ENCODE results near the gene COL8A2. TPM values are rescaled to one million over a fixed set of nuclear protein-coding genes. Genes with fewer than 3 reads are reported as not detected.

The COL8A2 gene
- polyA plus RNA-seq, 3 donors, result 0.90 to 3.0 (median 1.6) TPM

- H2AFZ ChIP-seq (ENCODE audit: insufficient read depth, low read depth, low read length, poor library complexity, severe bottlenecking), result peak overlapping the region; percentile 17
- no peak for DNase-seq
- H3K27me3 Mint-ChIP-seq (ENCODE audit: low read depth in 3 of 3), result peaks cover 19 to 27% (median 25%) of the 10 kb centered on the region in 3 donors
- peaks cover 6 to 9% of the 10 kb centered on the region in 2 donors for H3K36me3 Mint-ChIP-seq
- H3K4me1 Mint-ChIP-seq, result peaks cover 22% of the 10 kb centered on the region
- intact Hi-C loops (cut with micrococcal nuclease), result no loop called here
- no peak overlapping the region for H3K4me2 ChIP-seq (replicated peaks; ENCODE audit: extremely low read depth, low read length, poor library complexity, severe bottlenecking)
- peaks cover 14% of the 10 kb centered on the region for H4K20me1 ChIP-seq (ENCODE audit: insufficient read depth, low read length)
- no peak overlapping the region for H3K27ac ChIP-seq (ENCODE audit: low read depth in 1 of 2, low read length in 2 of 2)
- WGBS (ENCODE audit: insufficient coverage), result 94% methylated on average over 4 of the region's 12 CpGs
- no peak overlapping the region for H3K27ac Mint-ChIP-seq
- H3K4me1 ChIP-seq (ENCODE audit: control insufficient read depth in 1 of 2, insufficient read depth in 2 of 2, low read length in 2 of 2), result peaks cover 33 to 34% of the 10 kb centered on the region in 2 donors
- H3K27me3 ChIP-seq (ENCODE audit: control insufficient read depth in 2 of 2, insufficient read depth in 2 of 2, low read length in 2 of 2), result peaks cover 0 to 21% of the 10 kb centered on the region in 2 donors
- H3K9me3 ChIP-seq (replicated peaks in 1 of 2; ENCODE audit: control insufficient read depth in 1 of 2, insufficient read depth in 1 of 2, low read length in 2 of 2), result no peaks in the 10 kb centered on the region
- peaks cover 30% of the 10 kb centered on the region for H3K79me2 ChIP-seq (ENCODE audit: insufficient read depth, low read length)
- peaks cover 8 to 9% of the 10 kb centered on the region in 2 donors for H3K36me3 ChIP-seq (replicated peaks in 1 of 2; ENCODE audit: control insufficient read depth in 1 of 2, insufficient read depth in 2 of 2, low read length in 2 of 2)
- TF ChIP-seq CTCF (IDR thresholded peaks at IDR 0.05), result no peak
- H3K4me3 ChIP-seq (replicated peaks in 1 of 3; ENCODE audit: low read depth in 2 of 3, low read length in 3 of 3), result no peak overlapping the region
- H3K4me3 Mint-ChIP-seq, result no peak overlapping the region
- H3K9ac ChIP-seq (ENCODE audit: insufficient read depth, low read length, poor library complexity, severe bottlenecking), result no peak overlapping the region
- peaks cover 0 to 3% (median 0%) of the 10 kb centered on the region in 7 donors for H3K9me3 Mint-ChIP-seq
Measured at GRCh38 chr1:36086529-36087232, 38.3 kb downstream of the COL8A2 start.

GRCh38 chr1:36085686-36086526, 39.1 kb downstream of the COL8A2 start:
- Histone ChIP-seq H3K4me2 (replicated peaks; ENCODE audit: extremely low read depth, low read length, poor library complexity, severe bottlenecking) (no peak overlapping the region), H3K9me3 (replicated peaks in 1 of 2; ENCODE audit: control insufficient read depth in 1 of 2, insufficient read depth in 1 of 2, low read length in 2 of 2) (no peaks in the 10 kb centered on the region), H4K20me1 (ENCODE audit: insufficient read depth, low read length) (peaks cover 7% of the 10 kb centered on the region), H3K4me3 (replicated peaks in 1 of 3; ENCODE audit: low read depth in 2 of 3, low read length in 3 of 3) (no peak overlapping the region), H2AFZ (ENCODE audit: insufficient read depth, low read depth, low read length, poor library complexity, severe bottlenecking) (no peak overlapping the region), H3K27ac (ENCODE audit: low read depth in 1 of 2, low read length in 2 of 2) (no peak overlapping the region), H3K79me2 (ENCODE audit: insufficient read depth, low read length) (peaks cover 22% of the 10 kb centered on the region), H3K36me3 (replicated peaks in 1 of 2; ENCODE audit: control insufficient read depth in 1 of 2, insufficient read depth in 2 of 2, low read length in 2 of 2) (peaks cover 0 to 1% of the 10 kb centered on the region in 2 donors), H3K9ac (ENCODE audit: insufficient read depth, low read length, poor library complexity, severe bottlenecking) (no peak overlapping the region), H3K4me1 (ENCODE audit: control insufficient read depth in 1 of 2, insufficient read depth in 2 of 2, low read length in 2 of 2) (peaks cover 33 to 34% of the 10 kb centered on the region in 2 donors), H3K27me3 (ENCODE audit: control insufficient read depth in 2 of 2, insufficient read depth in 2 of 2, low read length in 2 of 2) (peaks cover 0 to 21% of the 10 kb centered on the region in 2 donors)
- Mint-ChIP-seq H3K36me3 (peaks cover under 1 to 2% of the 10 kb centered on the region in 2 donors), H3K4me1 (peaks cover 22% of the 10 kb centered on the region), H3K4me3 (no peak overlapping the region), H3K27me3 (ENCODE audit: low read depth in 3 of 3) (peaks cover 19 to 27% (median 25%) of the 10 kb centered on the region in 3 donors), H3K27ac (peak overlapping the region in 1 of 7 donors; percentile 40), H3K9me3 (peaks cover 0 to 3% (median 0%) of the 10 kb centered on the region in 7 donors)
- no peak for TF ChIP-seq CTCF (IDR thresholded peaks at IDR 0.05)
- intact Hi-C loops (cut with micrococcal nuclease), result no loop called here
- WGBS (ENCODE audit: insufficient coverage), result 97% methylated on average over 23 of the region's 29 CpGs
- DNase-seq, result no peak

Measured in CD14-positive monocyte (primary cell).